Measurements from ENCODE around the gene PPP3R2. TPM values are rescaled to one million over a fixed set of nuclear protein-coding genes. Genes with fewer than 3 reads are reported as not detected.

Gene PPP3R2
- total RNA-seq, 4 donors from 2014 or later = not detected

- TF ChIP-seq, protein P1, sequence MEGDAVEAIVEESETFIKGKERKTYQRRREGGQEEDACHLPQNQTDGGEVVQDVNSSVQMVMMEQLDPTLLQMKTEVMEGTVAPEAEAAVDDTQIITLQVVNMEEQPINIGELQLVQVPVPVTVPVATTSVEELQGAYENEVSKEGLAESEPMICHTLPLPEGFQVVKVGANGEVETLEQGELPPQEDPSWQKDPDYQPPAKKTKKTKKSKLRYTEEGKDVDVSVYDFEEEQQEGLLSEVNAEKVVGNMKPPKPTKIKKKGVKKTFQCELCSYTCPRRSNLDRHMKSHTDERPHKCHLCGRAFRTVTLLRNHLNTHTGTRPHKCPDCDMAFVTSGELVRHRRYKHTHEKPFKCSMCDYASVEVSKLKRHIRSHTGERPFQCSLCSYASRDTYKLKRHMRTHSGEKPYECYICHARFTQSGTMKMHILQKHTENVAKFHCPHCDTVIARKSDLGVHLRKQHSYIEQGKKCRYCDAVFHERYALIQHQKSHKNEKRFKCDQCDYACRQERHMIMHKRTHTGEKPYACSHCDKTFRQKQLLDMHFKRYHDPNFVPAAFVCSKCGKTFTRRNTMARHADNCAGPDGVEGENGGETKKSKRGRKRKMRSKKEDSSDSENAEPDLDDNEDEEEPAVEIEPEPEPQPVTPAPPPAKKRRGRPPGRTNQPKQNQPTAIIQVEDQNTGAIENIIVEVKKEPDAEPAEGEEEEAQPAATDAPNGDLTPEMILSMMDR (IDR thresholded peaks at IDR 0.05; ENCODE audit: low read depth) = no peak
Measured at GRCh38 chr9:101587332-101588043, 7.3 kb downstream of the PPP3R2 start.

- TF ChIP-seq, protein P1 (IDR thresholded peaks at IDR 0.05; ENCODE audit: low read depth) = no peak
Measured at GRCh38 chr9:101586651-101587050, 8.1 kb downstream of the PPP3R2 start.

DNA sequence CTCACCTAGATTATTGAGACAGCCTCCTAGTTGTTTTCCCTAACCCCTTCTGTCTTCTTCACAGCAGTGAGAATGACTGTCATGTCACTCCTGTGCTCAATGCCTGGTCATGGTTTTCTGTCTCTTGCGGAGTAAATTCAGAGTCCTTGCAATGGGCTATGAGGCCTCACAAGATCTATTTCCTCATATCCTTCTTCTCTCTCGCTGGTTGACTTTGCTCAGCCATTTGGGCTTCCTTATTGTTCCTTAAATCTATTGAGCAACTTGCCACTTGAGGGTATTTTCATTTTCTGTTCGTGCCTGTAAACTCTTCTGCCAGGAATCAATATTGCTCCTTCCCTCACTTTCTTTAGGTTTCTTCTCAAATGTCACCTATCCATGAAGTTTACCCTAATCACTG, 9.0 kb downstream of the PPP3R2 start:
- TF ChIP-seq, protein P1 (IDR thresholded peaks at IDR 0.05; ENCODE audit: low read depth) = no peak

DNA sequence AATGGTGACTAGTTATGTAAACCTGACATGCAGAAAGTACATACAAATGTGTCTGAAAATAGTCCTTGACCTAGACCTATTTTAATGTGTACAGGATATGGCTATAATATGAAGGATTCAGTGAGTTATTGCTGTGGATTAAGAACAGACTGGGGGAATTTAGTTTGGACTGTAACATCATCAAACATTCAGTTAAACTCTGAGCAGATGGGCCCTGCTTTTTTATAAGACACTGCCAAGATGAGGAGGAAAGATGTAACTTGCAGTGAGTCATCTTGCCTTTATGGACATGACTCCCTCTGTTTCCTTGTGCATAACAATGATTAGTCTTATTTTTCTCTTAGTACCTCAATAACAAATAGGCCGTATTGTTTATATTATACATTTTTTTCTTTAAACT, 12.2 kb downstream of the PPP3R2 start:
- TF ChIP-seq, protein P1 (IDR thresholded peaks at IDR 0.05; ENCODE audit: low read depth) = no peak

DNA sequence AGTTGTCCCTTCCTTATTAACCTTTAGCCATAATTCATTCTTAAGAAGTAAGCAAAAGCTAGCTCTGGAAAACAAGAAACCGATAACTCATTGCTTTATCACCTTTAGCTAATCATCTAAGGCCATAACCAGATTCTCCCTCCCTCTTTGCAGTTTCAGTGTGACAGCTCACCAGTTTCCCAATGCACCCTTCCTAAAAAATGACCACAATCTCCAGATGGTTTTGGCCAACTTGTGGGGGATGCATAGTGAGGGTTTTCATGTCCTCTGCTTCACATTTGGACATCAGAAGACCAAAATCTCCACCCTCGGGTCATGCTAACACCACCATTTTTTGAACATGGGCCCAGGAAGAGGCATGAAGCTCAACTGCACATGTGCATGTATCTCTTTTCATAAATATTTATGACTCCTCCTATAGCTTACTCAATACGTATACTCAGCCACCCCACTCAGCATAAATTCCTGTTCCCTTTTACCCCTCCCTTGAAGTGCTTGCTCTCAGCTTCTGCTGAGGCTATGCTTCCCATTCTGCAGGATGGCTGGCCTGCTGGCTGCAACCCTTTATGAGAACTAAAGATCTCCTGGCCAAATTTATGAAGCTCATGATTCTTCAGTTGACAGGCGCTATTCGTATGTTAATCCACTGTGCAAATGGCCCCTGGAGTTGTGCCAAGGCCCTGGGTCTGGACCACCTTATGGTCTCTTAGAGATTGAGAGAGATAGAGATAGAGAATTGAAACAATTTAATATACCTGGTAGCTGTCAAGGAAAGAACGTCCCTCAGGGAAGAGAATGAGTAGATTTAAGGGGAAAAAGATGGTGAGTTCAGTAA, 14.8 kb downstream of the PPP3R2 start:
- TF ChIP-seq, protein P1 (IDR thresholded peaks at IDR 0.05; ENCODE audit: low read depth) = no peak

- TF ChIP-seq, protein P1 (IDR thresholded peaks at IDR 0.05; ENCODE audit: low read depth) = no peak
Measured at GRCh38 chr9:101578378-101578777, 16.4 kb downstream of the PPP3R2 start.

- TF ChIP-seq, protein P1 (IDR thresholded peaks at IDR 0.05; ENCODE audit: low read depth) = no peak
Measured at GRCh38 chr9:101574731-101575333, 19.9 kb downstream of the PPP3R2 start.
